GM18511 (cell line): Measurements from ENCODE around the gene SHFL.

Source experiments
- ATAC-seq: cut with Tn5 transposase; IDR thresholded peaks from one replicate; pipeline ENCODE4 v1.9.1; 2021; ENCODE audit warnings: mild to moderate bottlenecking, moderate library complexity; ENCODE audit not compliant: unreplicated experiment

SHFL gene

GRCh38 chr19:10085641-10086590 is at the start of gene SHFL:
Gene SHFL (plus strand): TSS chr19:10086317. CDS start chr19:10086428, 111 bp downstream.
- peak; percentile 89 for ATAC-seq

GRCh38 chr19:10036601-10037071 is 49.5 kb upstream of the SHFL start:
- no peak for ATAC-seq

GRCh38 chr19:10037367-10037766 is 48.8 kb upstream of the SHFL start:
- no peak for ATAC-seq

- no peak for ATAC-seq
Observed at GRCh38 chr19:10037809-10038208, 48.3 kb upstream of the SHFL start.

GRCh38 chr19:10043286-10043927 is 42.7 kb upstream of the SHFL start:
- no peak for ATAC-seq

GRCh38 chr19:10044390-10044789 is 41.7 kb upstream of the SHFL start:
- no peak for ATAC-seq

- no peak for ATAC-seq
Observed at GRCh38 chr19:10045371-10045770, 40.7 kb upstream of the SHFL start.

GRCh38 chr19:10049626-10050025 is 36.5 kb upstream of the SHFL start:
- ATAC-seq, result no peak

- no peak for ATAC-seq
Observed at GRCh38 chr19:10052602-10053360, 33.3 kb upstream of the SHFL start.

- no peak for ATAC-seq
Observed at GRCh38 chr19:10061717-10062310, 24.3 kb upstream of the SHFL start.

GRCh38 chr19:10068205-10068604 is 17.9 kb upstream of the SHFL start:
- ATAC-seq, result no peak

GRCh38 chr19:10069046-10069445 is 17.1 kb upstream of the SHFL start:
- no peak for ATAC-seq

GRCh38 chr19:10070730-10071446 is 15.2 kb upstream of the SHFL start:
- no peak for ATAC-seq

- no peak for ATAC-seq
Observed at GRCh38 chr19:10074153-10074552, 12.0 kb upstream of the SHFL start.

- ATAC-seq, result no peak
Observed at GRCh38 chr19:10076535-10076934, 9.6 kb upstream of the SHFL start.

GRCh38 chr19:10078329-10078728 is 7.8 kb upstream of the SHFL start:
- no peak for ATAC-seq

- no peak for ATAC-seq
Observed at GRCh38 chr19:10079031-10079453, 7.1 kb upstream of the SHFL start.

GRCh38 chr19:10083911-10084310 is 2.2 kb upstream of the SHFL start:
- ATAC-seq, result no peak

- ATAC-seq, result no peak
Observed at GRCh38 chr19:10084803-10085202, 1.3 kb upstream of the SHFL start.

- ATAC-seq, result no peak
Observed at GRCh38 chr19:10086591-10087192, 575 bp downstream of the SHFL start.
